Stimulated activated CD8-positive, alpha-beta memory T cell treated with anti-CD3 and anti-CD28 coated beads, Interleukin-15, amount 100 ng/mL, for 1 hour (primary cell): ENCODE measurements around the gene VPS51.

Experiments
- DNase-seq: peaks from one replicate; pipeline ENCODE4 v3.0.0-alpha.2; 2020; ENCODE audit warnings: low read depth

Gene VPS51

DNA sequence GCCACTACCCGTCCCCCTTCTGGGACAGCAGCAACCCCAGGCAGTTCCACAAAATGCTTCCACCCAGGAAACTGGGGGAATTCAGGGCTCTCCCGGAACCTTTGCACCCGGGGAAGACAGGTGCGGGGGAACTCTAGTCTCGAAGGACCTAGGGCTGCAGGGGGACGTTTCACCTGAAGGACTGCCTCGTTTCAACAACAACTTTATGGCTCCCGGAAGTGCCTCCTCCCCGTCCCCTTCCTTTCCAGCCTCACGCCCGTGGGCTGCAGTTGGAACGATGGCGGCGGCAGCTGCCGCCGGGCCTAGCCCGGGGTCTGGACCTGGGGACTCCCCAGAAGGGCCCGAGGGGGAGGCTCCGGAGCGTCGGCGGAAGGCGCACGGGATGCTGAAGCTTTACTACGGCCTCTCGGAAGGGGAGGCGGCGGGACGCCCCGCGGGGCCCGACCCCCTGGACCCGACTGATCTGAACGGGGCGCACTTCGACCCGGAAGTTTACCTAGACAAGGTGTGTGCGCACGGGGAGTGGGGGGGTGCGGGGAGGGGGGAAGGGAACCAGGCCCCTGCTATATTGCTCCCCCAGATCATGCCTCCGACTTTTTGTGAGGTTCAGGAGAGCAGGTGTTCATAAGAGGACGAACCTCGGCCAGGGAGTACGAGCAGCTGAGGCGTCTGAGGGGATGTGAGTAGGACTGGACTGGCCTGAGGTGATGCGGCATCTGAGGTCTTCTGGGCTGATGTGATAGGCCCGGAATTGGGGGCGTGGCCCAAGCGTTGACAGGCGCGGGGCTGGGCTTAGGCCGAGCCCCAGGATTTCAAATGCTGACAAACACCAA, at the start of gene VPS51:
Gene VPS51, plus strand, starts transcription at position 241 of the 833 bp plus-strand sequence. Its CDS starts 37 bp downstream, at position 278.
- peak; percentile 70 for DNase-seq

DNA sequence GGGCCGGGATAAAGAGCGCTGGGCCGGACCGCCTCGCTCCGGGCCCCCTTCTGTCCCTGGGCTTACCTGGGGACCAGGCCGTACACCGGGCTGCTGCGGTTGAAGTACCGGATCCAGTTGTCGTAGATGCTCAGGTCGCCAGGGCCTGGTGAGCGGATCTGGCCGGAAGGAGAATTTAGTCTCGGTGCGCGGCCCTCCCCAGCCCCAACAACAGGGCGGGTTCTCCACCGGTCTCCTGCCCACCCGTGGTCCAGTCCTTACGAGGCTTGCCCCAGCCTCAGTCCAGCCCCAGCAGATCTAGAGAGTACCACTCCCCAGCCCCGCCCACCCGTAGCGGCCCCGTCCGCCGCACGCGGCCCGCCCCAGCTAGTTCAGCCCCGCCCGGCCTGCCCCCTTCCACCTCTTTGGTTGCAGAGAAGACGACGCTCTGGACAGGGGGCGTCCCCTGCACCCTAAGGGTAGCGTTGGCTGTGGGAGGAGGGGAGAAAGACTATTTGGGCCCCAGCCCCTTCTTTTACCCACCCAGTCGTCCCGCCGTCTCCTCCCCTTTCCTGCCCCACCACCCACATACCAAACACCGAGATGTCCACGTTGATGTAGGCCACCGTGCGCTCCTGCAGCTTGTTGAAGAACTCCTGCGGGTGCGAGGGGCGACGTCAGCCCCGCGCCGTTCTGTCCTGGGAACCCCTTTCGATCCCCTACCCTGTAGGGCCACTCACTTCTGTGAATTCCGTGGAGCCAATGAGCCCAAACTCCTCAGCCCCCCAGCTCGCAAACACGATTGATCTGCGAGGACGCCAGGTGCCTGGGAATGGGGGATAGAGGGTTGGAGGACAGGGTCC, 48.2 kb upstream of the VPS51 start:
- no peak for DNase-seq

DNA sequence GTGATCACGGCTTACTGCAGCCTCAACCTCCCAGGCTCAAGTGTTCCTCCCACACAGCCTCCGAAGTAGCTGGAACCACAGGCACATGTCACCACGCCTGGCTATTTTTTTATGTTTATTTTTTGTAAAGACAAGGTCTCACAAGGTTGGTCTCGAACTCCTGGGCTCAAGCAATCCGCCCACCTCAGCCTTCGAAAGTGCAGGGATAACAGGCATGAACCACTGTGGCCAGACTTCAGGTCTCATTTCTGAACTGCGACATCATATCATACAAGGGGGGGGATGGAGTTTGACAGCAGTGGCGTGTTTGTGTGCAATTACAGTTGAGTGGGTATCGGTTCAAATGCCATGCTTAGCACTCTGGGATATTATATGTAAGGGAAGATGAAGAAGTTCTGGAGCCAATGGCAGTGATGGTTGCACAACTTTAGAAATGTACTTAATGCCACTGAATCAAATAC, 44.6 kb upstream of the VPS51 start:
- DNase-seq: no peak

DNA sequence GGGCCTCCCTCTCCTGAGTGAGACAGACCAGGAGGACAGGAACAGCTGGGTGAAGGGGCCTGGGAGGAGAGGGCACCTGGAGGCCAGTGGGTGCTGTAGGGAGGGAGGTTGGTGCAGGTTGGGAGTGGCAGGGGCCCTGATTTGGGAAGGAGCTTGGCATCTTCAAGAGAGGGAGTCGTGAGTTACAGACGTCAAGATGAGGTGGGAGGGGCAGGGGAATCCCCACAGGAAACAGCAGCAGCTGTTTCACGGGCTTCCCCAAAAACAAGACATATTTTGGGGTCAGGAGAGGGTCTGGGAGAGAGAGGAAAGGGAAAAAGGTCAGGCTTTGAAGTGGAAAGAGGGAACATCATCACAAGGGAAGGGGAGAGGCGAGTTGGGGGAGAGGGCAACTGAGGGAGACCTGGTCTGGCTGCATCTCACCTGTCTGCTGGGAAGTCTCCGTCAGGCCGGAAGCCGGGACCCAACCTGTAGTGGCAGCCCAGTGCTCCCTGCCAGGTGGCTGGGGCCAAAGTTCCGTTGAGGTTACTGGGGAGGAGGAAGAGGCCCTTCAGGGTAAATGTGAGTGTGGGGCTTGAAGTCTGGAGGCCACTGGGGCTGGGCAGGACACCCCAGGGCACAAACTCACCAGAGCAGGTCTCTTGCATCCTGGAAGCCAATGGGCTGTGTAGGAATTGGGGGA, 42.0 kb upstream of the VPS51 start:
- DNase-seq: no peak

DNA sequence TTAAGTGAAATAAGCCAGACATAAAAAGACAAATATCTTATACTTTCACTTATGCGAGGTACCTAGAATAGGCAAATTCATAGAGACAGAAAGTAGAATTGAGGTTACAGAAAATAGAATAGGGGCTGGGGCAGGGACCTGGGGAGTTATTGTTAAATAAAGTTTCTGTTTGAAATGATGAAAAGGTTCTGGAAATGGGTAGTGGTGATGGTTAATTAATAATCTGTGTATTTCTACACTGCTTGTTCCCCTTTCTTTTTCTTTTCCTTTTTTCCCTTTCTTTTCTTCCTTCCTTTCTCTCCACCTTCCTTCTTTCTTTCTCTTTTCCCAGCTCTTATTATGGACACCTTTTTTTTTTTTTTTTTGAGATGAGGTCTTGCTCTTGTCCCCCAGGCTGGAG, 40.5 kb upstream of the VPS51 start:
- DNase-seq: no peak

DNA sequence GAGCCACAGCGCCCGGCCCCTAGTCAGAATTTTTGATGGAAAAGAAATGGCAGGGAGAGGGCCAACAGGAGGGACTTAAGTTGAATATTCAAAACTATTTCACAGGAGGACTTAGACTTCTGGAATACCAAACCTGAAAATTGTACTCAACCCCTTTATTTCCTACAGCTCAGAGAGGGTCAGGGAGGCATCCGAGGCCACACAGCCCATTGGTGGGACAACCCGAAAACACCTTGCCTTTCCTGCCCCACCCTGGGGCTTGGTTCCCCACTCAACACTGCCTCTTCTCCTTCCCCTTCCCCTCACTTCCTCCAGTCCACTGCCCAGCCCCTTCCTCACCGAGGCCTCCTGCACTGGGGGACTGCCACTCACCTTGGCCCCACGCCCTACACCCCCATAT, 39.0 kb upstream of the VPS51 start:
- DNase-seq: no peak

DNA sequence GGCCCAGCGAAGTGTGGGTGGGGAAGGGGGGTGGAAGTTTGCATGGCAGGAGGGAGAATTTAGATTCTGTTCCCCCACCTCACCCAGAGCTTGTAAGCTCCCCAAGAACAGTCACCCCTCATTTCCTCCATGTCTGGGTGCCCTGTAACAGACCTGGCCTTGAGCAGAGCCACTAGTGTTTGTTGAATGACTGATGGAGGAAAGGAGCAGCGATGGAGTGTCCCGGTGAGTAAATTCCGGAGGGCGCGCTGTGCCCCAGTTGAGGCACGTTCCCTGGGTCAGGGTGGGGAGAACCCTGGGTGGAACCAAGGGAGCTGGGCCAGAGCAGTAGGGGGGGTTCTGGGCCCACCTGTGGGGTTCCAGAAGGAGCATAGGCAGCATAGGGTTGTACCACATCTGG, 38.5 kb upstream of the VPS51 start:
- no peak for DNase-seq

DNA sequence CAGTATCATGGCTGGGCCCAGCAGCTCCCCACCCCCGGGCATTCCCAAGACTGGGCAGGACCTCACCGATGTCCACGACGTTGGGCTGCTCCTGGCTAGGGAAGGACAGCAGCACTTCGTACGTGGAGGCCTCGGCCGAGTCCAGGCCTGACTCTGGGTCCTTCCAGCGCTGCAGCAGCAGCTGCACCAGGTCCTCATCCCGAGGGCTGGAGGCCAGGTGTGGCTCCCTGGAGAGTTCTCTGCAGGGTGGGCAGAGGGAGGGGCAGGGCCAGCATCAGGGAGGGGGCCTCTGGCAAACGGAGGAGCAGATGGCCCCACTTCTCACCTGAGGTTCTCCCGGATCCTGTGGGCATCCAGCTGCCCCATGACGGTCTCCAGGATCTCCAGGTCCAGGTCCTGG, 38.0 kb upstream of the VPS51 start:
- no peak for DNase-seq

DNA sequence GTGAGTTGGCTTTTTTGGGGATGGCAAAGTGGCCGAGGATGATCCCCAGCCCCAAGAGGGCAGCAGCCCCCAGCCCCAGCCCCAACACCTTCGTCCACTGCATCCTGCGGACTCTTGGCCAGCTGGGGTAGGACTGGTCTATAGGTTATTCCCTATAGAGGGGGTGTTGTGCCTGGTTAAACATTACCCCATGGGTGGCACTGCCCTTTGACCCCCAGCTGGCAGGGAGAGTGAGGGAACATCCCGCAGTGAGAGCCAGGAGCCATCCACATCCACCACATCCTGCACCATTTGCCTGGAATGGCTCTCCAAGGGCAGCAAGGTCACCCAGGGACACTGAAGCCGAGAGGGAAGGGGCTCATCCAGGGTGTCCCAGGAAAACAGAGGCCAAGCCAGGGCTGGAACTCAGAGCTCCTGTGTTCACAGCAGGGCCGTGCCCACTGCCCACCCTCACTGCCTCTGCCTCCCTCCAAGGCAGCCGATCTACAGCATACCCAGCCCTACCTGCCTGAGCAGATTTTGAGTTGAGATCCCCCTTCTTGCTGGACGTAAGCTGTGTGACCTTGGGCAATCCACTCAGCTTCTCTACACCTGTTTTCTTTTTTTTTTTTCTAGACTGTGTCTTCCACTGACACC, 37.5 kb upstream of the VPS51 start, which contains the start of gene NAALADL1:
Gene NAALADL1, minus strand, starts transcription at position 135 of the 636 bp plus-strand sequence. Its CDS starts 32 bp downstream, at position 103.
- no peak for DNase-seq

DNA sequence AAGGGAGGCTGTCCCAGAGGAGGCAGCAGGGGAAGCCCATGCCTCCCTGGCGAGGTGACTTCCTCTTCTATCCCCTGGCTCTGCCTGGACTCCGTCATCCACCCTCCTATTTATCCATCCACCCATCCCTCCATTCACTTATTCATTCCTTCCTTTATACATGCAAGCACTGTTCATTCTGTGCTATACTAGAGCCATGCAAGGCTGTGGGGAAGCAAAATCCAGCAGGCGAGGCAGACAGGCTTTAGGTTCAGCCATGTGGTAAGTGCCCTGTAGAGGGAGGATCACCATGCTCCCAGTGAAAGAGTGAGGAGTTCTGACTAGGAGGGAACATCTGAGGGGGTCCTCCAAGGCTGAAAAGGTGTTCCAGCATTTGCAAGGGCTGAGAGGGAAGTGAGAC, 36.5 kb upstream of the VPS51 start:
- no peak for DNase-seq

DNA sequence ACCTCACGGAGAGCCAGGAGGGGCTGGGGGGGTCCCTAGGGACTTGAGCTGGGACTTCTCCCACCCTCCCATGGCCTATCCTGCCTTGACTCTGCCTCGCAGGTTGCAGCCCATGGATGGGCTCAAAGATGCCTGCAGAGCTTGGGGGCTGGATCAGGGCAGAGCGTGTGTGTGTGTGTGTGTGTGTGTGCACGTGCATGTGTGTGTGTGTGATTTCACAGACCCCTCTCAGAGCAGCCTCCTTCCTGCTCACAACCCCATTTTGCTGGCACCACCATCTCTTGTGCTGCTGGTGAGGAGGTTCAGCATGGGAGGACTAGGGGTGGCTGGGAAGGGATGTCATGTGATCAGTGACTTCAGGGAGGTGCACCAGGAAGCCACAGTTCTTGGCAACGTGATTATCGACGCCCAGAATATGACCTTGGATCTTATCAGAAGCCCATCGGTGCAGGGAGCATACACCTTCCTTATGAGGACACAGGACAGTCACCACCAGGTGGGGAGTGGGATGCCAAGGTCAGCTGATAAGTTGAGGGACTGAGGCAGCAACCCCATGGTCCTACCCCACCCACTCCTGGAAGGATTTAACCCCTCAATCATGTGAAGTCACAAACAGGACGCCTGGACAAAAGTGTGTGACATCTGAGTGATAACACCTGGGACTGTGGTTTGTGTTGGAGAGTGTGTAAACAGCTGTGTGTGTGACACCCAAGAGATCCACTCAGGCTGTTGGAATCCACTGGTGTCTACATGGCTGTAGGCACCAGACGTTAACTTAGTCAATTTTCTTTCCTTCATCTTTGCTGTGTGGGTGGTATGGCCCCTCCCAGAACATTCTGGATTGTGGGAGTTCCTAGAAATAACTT, 35.8 kb upstream of the VPS51 start:
- no peak for DNase-seq

DNA sequence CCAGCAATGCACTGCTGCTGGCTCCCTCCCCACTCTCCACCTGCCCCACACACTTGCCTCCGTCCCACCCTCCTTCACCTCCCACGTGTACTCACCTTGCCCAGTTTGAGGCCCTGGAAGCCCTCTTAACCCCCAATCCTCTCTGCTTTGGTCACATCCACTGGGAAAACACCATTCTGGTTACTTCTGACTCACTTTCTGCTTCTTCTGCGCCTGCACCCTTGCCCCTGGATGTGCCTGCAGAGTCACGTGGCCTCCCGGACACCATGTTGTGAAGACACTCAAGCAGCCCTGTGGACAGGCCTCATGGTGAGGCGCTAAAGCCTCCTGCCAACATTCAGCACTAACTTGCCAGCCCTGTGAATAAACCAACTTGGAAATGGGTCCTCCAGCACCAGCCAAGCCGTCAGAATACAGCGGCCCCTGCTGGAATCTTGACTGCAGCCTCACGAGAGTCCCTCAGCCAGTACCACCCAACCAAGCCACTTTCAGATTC, 35.1 kb upstream of the VPS51 start:
- DNase-seq: no peak

DNA sequence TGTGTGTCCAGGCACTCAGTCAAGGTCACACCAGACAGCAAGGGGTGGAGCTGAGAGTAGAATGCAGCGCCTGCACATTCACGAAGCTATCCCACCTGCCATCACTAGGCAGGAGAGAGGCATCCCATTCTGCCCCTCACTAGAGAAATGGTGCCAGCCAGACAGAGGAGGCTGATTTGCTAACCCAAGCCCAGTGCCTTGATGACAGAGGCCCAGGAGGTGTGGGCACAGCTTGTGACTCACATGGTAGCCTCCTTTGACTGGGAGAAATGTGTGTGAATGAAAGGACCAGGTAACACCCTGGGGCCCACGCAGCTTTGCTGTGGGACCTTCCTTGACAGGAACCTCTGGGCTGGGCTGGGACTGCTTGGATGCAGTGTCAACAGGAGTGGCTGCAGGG, 32.5 kb upstream of the VPS51 start:
- no peak for DNase-seq

DNA sequence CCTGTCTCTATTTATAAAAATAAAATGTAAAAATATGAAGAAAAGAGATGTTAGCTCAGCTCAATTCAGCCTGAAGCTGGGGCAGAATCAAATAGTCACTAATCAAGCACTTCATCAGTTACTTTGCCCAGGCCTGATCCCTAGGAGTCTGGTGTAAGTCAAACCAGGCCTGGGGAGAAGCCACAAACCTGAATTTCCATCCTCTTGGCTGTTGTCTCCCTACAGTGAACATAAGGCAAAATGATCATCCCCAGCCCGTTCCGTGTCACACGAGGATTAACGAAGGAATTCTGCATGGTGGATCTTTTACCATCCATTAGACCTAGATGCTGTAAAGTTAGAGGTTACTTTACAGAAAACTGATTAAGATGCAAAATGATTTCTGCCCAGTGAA, 31.2 kb upstream of the VPS51 start:
- DNase-seq: no peak

DNA sequence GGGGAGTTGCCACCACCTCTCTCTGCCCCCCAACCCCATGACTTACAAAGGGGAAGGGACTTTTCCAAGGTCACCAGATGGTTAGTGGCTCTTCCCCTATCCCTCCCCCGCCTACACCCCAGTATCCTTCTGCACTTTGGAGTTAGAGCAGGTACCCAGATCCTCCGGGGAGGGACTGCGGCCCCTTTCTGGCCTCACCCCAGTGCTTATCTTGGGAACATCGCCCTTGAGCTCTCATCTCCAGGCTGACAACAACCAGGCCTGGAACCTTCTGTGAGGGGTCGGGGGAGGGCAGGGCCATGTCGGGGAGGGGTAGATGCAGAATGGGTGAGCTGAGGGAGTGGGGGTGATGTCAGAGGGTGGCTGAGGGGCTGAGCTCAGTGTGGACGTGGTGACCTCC, 30.2 kb upstream of the VPS51 start:
- DNase-seq: no peak

DNA sequence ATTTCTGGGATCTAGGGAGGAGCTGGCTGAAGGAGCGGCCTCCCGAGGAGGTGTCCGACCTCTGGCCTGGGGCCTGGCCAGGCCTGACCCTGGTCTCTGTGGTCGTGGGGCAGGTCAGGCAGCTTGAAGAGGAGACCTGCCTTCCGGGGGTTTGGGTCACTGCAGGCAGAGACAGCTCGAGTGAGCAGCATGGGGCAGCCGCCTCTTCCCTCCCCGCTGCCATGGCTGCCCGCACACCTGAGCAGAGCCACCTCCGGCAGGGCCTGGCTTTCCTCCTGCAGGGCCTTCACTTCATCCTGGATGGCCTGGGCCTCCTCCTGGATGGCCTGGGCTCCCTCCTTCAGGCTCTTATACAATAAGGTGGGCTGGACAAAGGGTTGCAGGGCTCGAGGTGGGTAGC, 29.7 kb upstream of the VPS51 start:
- no peak for DNase-seq

DNA sequence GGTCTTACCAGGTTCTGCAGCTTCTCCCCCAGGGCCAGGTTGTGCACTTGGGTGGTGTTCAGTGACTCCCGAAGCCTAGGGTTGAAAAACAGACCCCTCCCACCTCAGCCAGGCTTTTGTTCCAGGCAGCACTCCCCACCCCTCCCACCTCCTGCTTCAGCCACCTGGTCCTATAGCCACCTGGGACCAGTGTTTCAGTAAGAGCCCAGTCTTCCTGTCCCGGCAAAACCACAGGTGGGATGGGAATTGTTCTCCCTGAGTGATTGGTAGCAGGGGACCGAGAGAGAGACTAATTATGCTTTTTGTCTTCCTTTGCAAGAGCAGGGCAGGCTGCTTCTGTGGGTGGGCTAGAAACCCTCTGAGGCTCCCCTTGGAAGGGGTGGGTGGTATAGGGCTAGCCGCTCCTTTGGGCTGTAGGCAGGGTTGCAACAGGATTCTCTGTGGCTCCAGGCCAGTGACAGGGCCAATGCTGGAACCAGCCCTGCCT, 29.2 kb upstream of the VPS51 start:
- DNase-seq: no peak

DNA sequence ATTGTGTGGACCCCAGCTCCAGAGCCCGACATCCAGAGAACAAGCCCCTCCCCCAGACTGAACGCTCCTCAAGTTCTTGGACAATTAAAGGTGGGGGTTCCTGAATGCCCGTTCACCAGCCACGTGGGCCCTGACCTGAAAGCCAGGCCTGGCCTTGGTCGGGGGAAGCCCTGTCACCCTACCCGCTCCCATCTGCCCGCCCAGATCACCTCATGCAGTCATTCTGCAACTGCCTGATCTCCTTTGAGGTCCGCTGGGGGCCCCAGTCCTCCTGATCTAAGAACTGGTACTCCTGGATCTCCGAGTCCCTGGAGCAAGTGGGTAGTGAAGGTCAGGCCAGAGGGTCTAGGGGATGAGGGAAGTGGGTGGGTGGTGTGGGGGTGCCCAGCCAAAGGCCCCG, 28.6 kb upstream of the VPS51 start:
- no peak for DNase-seq

DNA sequence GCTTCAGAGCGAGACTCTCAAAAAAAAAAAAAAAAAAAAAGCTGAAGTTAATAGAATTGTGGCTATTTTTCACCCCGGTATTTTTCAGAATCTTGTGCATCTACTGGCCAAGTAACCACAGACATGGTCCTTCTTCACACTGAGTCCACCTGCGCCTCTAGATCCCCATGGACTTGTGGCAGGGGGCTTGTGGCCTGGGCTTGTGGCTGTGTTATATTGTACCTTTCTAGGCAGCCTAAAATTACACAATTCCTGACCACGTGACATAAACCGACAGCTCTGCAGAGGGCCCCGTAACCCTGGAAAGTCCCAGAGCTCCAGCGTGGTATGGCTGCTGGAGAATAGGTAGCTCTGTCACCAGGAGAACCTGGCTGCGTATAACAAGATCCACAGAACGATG, 26.8 kb upstream of the VPS51 start:
- no peak for DNase-seq

DNA sequence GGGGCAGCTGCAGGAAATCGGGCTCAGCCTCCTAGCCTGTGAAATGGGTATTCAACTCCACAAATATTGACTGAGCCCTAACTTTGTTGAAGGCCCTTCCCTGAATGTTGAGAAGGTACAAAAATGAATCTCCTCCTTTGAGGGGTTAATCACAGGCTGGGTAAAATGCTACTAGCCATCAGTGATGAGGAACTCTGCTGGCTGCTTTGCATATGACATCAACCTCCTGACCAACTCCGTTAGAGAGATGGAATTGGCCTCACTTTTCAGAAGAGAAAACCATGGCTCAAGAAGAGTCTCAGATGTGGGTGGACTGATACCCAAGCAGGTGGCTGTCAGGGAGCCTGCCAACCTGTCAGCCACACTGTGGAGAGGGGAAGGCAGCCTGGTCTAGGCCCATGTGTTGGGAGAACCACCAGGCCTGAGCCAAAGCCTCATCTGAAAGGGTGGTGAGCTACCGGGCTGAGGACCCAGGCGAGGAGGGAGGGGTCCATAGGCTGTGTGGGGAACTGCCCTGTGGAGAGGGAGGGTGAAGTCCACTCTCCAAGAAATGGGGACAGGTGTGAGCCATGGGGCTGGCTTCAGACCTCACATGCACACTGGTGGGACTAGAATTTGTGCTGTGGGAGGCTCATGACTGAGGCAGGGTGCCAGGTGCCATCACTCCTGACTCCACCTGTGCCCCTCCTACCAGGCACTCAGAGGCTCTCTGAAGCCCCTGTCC, 23.9 kb upstream of the VPS51 start:
- DNase-seq: no peak
